Loucy (cell line): ENCODE data around the gene FBXO44.

Experiments used
- EZH2phosphoT487 ChIP-seq: fragments of 200-600 bp; IDR thresholded peaks from 2 replicates; pipeline ENCODE4 v1.6.1; 2018; ENCODE audit warnings: antibody characterized with exemption, mild to moderate bottlenecking, moderate library complexity, borderline replicate concordance
- TF ChIP-seq, protein P1 (sequence below): fragments of 200-600 bp; sonication (generic); conservative IDR thresholded peaks from 2 replicates; pipeline ENCODE4 v1.5.1; 2014; ENCODE audit warnings: mild to moderate bottlenecking, antibody characterized with exemption, low read length

DNA sequence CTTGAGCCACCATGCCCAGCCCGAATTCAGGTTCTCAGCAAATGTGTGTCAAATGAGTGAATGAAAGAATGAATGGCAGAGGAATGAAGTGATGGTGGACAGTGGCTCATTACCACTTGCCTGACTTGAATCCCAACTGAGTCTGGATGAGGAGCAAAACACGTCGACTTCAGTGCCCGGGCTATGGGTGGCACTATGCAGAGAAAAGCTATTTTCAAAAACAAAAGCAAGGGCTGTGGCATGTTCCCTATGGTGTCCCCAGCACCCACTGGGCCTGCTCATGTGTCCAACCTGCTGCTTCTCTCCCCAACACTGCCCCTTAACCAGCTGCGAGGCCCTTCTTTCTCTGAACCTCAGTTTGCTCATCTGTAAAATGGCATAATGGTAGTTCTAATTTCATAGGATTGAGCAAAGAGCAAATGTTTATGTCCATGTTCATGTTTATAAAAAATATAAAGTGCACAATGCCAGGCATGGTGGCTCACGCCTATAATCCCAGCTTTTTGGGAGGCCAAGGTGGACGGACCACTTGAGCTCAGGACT is 30.6 kb downstream of the FBXO44 start:
- TF ChIP-seq, protein P1, sequence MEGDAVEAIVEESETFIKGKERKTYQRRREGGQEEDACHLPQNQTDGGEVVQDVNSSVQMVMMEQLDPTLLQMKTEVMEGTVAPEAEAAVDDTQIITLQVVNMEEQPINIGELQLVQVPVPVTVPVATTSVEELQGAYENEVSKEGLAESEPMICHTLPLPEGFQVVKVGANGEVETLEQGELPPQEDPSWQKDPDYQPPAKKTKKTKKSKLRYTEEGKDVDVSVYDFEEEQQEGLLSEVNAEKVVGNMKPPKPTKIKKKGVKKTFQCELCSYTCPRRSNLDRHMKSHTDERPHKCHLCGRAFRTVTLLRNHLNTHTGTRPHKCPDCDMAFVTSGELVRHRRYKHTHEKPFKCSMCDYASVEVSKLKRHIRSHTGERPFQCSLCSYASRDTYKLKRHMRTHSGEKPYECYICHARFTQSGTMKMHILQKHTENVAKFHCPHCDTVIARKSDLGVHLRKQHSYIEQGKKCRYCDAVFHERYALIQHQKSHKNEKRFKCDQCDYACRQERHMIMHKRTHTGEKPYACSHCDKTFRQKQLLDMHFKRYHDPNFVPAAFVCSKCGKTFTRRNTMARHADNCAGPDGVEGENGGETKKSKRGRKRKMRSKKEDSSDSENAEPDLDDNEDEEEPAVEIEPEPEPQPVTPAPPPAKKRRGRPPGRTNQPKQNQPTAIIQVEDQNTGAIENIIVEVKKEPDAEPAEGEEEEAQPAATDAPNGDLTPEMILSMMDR, result 0 out of 2 replicates have a peak, but pooled peaks have one; percentile 26
- TF ChIP-seq EZH2phosphoT487, result no peak
